AG08396 (cell line): ENCODE measurements around the gene TNFAIP6.
"Not testable (repeated sequence)": the region's sequence is repeated elsewhere in the genome, so short reads cannot be mapped to it uniquely, and the experiment has no call there.

Experiments
- DNase-seq: peaks from one replicate; pipeline ENCODE4 v3.0.0; 2012; ENCODE audit warnings: low spot score, mixed read lengths

The TNFAIP6 gene

GRCh38 chr2:151357359-151357758 lies at the start of gene TNFAIP6:
Gene TNFAIP6, plus strand, starts transcription at chr2:151357592. Its CDS starts 75 bp downstream, at chr2:151357667.
- DNase-seq = peak; percentile 71

GRCh38 chr2:151310313-151310712 lies 47.1 kb upstream of the TNFAIP6 start:
- not testable (repeated sequence) for DNase-seq

- DNase-seq = not testable (repeated sequence)
Observed at GRCh38 chr2:151312440-151312839, 45.0 kb upstream of the TNFAIP6 start.

GRCh38 chr2:151315381-151315903 lies 42.0 kb upstream of the TNFAIP6 start:
- no peak for DNase-seq

- DNase-seq = no peak
Observed at GRCh38 chr2:151325581-151326095, 31.8 kb upstream of the TNFAIP6 start.

GRCh38 chr2:151326554-151326953 lies 30.8 kb upstream of the TNFAIP6 start:
- no peak for DNase-seq

- DNase-seq = no peak
Observed at GRCh38 chr2:151329998-151330397, 27.4 kb upstream of the TNFAIP6 start.

GRCh38 chr2:151333083-151333482 lies 24.3 kb upstream of the TNFAIP6 start:
- no peak for DNase-seq

GRCh38 chr2:151334082-151334815 lies 23.1 kb upstream of the TNFAIP6 start:
- DNase-seq = peak; percentile 70

GRCh38 chr2:151336863-151337371 lies 20.5 kb upstream of the TNFAIP6 start:
- no peak for DNase-seq

- no peak for DNase-seq
Observed at GRCh38 chr2:151337643-151338042, 19.7 kb upstream of the TNFAIP6 start.

GRCh38 chr2:151338115-151338514 lies 19.3 kb upstream of the TNFAIP6 start:
- DNase-seq = no peak

- DNase-seq = no peak
Observed at GRCh38 chr2:151343073-151343472, 14.3 kb upstream of the TNFAIP6 start.

- DNase-seq = not testable (repeated sequence)
Observed at GRCh38 chr2:151344191-151344590, 13.2 kb upstream of the TNFAIP6 start.

- DNase-seq = no peak
Observed at GRCh38 chr2:151344906-151345305, 12.5 kb upstream of the TNFAIP6 start.

- no peak for DNase-seq
Observed at GRCh38 chr2:151347294-151347693, 10.1 kb upstream of the TNFAIP6 start.

- no peak for DNase-seq
Observed at GRCh38 chr2:151347906-151348305, 9.5 kb upstream of the TNFAIP6 start.

- no peak for DNase-seq
Observed at GRCh38 chr2:151350579-151351195, 6.7 kb upstream of the TNFAIP6 start.

GRCh38 chr2:151353995-151354394 lies 3.4 kb upstream of the TNFAIP6 start:
- DNase-seq = no peak

GRCh38 chr2:151354807-151355206 lies 2.6 kb upstream of the TNFAIP6 start:
- DNase-seq = no peak

- no peak for DNase-seq
Observed at GRCh38 chr2:151358166-151358970, 976 bp downstream of the TNFAIP6 start.
